ENCODE data around the gene JAKMIP1.

The JAKMIP1 gene

GRCh38 chr4:6200011-6200921, at the start of gene JAKMIP1:
Gene JAKMIP1 (minus strand): TSS chr4:6200549. CDS start chr4:6112850, 87,699 bp downstream.
- DNase-seq (ENCODE audit: low read depth, low spot score) = no peak
- H3K27ac ChIP-seq = no peak within 1 kb of the TSS

- no peak for DNase-seq (ENCODE audit: low read depth, low spot score)
- no peak overlapping the region for H3K27ac ChIP-seq
Measured at GRCh38 chr4:6248394-6248793, 48.0 kb upstream of the JAKMIP1 start.

DNA sequence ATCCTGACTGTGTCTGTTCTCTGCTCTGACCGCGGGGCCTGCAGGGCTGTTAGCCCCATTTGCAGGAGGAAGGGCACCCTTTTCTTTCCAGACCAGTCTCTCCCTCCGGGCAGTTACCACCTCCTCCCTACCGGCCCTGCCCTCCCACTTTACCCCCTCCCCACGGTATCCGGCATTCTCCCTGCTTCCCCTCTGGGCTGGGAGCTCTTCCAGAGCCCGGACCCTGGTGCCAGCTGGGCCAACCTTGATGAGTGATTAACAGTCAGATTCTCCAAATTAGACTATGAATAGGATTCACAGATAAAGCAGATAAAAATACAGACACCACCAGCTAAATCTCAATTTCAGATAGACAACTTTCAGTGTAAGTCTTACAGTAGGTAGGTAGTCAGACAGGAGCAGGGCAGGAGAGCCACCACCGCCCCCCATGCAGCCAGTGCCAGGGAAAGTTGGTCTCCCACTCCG, 45.9 kb upstream of the JAKMIP1 start:
- no peak overlapping the region for H3K27ac ChIP-seq
- DNase-seq (ENCODE audit: low read depth, low spot score) = no peak

- no peak for DNase-seq (ENCODE audit: low read depth, low spot score)
Measured at GRCh38 chr4:6245246-6246169, 45.2 kb upstream of the JAKMIP1 start.

DNA sequence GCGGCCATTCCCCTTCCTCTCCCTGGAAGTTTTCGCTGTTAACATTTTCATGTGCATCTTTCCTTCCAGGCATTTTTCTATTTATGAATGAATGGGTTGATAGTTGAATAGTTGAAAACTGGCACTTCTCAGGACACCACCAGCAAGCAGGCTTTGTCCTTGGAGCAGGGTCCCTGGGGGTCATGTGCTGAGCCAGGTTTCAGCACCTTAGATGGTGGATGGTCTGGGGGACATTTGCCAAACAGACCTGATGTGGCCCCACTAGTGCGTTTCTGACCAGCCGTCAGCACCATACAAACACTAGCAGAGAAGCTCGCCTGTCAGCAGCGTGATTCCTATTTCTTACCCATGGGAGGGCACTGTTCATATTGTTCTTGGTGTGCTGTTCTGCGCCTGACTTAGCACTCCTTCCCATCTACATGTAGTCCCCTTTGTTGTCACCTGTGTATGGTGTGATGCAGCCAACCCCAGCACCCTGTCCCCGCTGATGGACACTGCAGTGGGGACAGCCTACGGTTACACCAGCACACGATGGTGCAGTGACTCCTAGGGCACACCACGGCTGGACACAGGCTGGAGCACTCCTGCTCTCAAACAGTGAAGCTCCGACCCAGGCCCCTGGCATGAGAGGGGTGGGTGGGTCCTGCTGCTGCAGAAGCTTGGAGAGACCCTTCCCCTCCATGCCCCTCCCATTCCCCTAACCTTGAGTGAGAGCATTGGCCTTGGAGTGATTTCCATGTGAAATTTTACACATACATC, 42.1 kb upstream of the JAKMIP1 start:
- H3K27ac ChIP-seq = no peak overlapping the region
- DNase-seq (ENCODE audit: low read depth, low spot score) = no peak

More at GRCh38 chr4:6245246-6246169, 45.2 kb upstream of the JAKMIP1 start:
- no peak overlapping the region for H3K27ac ChIP-seq

- no peak for DNase-seq (ENCODE audit: low read depth, low spot score)
- H3K27ac ChIP-seq = no peak overlapping the region
Measured at GRCh38 chr4:6241062-6241845, 40.9 kb upstream of the JAKMIP1 start.

- DNase-seq (ENCODE audit: low read depth, low spot score) = no peak
- no peak overlapping the region for H3K27ac ChIP-seq
Measured at GRCh38 chr4:6239968-6240367, 39.6 kb upstream of the JAKMIP1 start.

GRCh38 chr4:6239486-6239885, 39.1 kb upstream of the JAKMIP1 start:
- no peak overlapping the region for H3K27ac ChIP-seq
- DNase-seq (ENCODE audit: low read depth, low spot score) = no peak

DNA sequence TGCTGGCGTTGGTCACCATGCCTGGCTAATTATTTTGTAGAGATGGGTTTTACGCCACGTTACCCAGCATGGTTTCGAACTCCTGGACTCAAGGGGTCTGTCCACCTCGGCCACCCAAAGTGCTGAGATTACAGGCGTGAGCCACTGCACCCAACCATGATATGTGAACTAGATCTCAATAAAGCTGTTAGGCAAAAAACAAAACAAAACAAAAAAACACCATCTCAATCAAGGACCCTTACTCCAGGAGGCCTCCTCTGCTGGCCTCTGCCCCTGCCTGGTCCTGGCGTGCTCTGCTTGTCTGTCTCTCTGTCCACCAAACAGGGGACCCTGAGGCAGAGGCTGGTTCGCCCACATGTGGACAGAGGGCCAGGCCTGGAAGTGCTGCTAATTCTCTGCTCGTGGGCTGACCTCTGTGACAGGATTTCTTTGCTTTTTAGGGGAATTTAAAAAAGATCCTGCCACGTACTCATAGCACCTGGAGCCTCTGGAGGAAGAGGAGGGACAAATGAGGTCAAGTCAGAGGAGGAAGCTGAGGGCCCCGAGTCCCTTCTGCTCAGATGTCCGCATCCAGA, 36.6 kb upstream of the JAKMIP1 start:
- DNase-seq (ENCODE audit: low read depth, low spot score) = no peak
- no peak overlapping the region for H3K27ac ChIP-seq

- no peak for DNase-seq (ENCODE audit: low read depth, low spot score)
- H3K27ac ChIP-seq = no peak overlapping the region
Measured at GRCh38 chr4:6235901-6236640, 35.7 kb upstream of the JAKMIP1 start.

GRCh38 chr4:6235012-6235411, 34.7 kb upstream of the JAKMIP1 start:
- DNase-seq (ENCODE audit: low read depth, low spot score) = no peak
- no peak overlapping the region for H3K27ac ChIP-seq

DNA sequence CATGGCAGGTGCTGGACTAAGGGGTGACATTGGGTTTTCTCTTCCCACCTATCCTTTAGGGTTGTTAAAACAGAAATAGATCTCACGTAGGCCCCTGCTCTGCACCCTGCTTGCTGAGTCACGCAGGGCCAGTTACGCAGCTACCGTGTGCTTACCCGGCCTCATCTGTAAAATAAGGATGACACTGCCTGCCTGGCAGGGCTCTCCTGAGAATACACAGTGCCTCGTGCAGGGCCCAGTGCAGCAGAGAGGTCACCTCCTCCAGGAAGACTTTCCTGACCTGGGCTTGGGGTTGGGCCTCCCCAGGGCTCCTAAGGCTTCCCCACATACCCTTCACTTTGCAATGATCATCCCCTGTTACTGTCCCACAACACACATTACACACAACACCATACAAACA, 33.6 kb upstream of the JAKMIP1 start:
- H3K27ac ChIP-seq = no peak overlapping the region
- no peak for DNase-seq (ENCODE audit: low read depth, low spot score)

GRCh38 chr4:6232836-6233785, 32.8 kb upstream of the JAKMIP1 start:
- H3K27ac ChIP-seq = no peak overlapping the region
- no peak for DNase-seq (ENCODE audit: low read depth, low spot score)

- H3K27ac ChIP-seq = no peak overlapping the region
- no peak for DNase-seq (ENCODE audit: low read depth, low spot score)
Measured at GRCh38 chr4:6231663-6232165, 31.4 kb upstream of the JAKMIP1 start.

- no peak overlapping the region for H3K27ac ChIP-seq
- no peak for DNase-seq (ENCODE audit: low read depth, low spot score)
Measured at GRCh38 chr4:6230827-6231662, 30.7 kb upstream of the JAKMIP1 start.

DNA sequence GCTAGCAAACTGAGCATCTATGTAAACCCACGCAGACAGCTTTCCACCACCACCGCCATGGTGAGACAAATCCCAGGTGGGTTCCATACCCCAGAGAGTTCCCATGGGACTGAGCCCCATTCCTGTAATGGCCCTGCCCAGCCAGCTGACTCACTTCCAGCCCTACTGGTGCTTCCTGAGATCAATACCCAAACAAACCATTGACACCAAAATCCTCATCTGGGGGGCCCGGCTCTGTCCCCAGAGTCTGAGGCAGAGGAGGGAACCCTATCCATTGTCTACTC, 30.1 kb upstream of the JAKMIP1 start:
- H3K27ac ChIP-seq = no peak overlapping the region
- DNase-seq (ENCODE audit: low read depth, low spot score) = no peak
